GM21360 (cell line): ENCODE data around the gene CLCNKB.

Experiments
- ATAC-seq: cut with Tn5 transposase; IDR thresholded peaks from one replicate; pipeline ENCODE4 v1.9.1; 2021; ENCODE audit warnings: mild to moderate bottlenecking, moderate library complexity; ENCODE audit not compliant: unreplicated experiment

Gene CLCNKB

GRCh38 chr1:16072616-16073484 is 29.3 kb downstream of the CLCNKB start:
- no peak for ATAC-seq

GRCh38 chr1:16073490-16074119 is 30.0 kb downstream of the CLCNKB start, which contains the start of gene FAM131C:
Gene FAM131C (minus strand): TSS chr1:16073651. CDS start chr1:16073442, 209 bp downstream.
- ATAC-seq: no peak

GRCh38 chr1:16074217-16074616 is 30.6 kb downstream of the CLCNKB start:
- no peak for ATAC-seq

- no peak for ATAC-seq
Measured at GRCh38 chr1:16075337-16076030, 31.9 kb downstream of the CLCNKB start.

GRCh38 chr1:16076031-16076864 is 32.7 kb downstream of the CLCNKB start:
- no peak for ATAC-seq

GRCh38 chr1:16076865-16077238 is 33.3 kb downstream of the CLCNKB start:
- ATAC-seq: no peak

GRCh38 chr1:16077406-16078245 is 34.0 kb downstream of the CLCNKB start:
- ATAC-seq: no peak

- ATAC-seq: no peak
Measured at GRCh38 chr1:16078925-16079656, 35.5 kb downstream of the CLCNKB start.

- ATAC-seq: no peak
Measured at GRCh38 chr1:16080422-16081150, 37.0 kb downstream of the CLCNKB start.

- ATAC-seq: no peak
Measured at GRCh38 chr1:16081636-16082035, 38.1 kb downstream of the CLCNKB start.

- ATAC-seq: no peak
Measured at GRCh38 chr1:16082283-16083038, 38.9 kb downstream of the CLCNKB start.

- no peak for ATAC-seq
Measured at GRCh38 chr1:16083486-16083885, 39.9 kb downstream of the CLCNKB start.

- no peak for ATAC-seq
Measured at GRCh38 chr1:16085522-16085921, 41.9 kb downstream of the CLCNKB start.

- ATAC-seq: no peak
Measured at GRCh38 chr1:16087733-16088132, 44.2 kb downstream of the CLCNKB start.

- ATAC-seq: no peak
Measured at GRCh38 chr1:16088351-16088911, 44.8 kb downstream of the CLCNKB start.

GRCh38 chr1:16088996-16089395 is 45.4 kb downstream of the CLCNKB start:
- no peak for ATAC-seq

- ATAC-seq: no peak
Measured at GRCh38 chr1:16090076-16090826, 46.7 kb downstream of the CLCNKB start.
